D721Med (cell line): ENCODE data around the gene GIPC3.

ENCODE experiments used
- DNase-seq: peaks from one replicate; pipeline ENCODE4 v3.0.0; 2011; ENCODE audit warnings: low spot score; ENCODE audit not compliant: insufficient read length
- FAIRE-seq: peaks from 2 replicates; lab custom pipeline; 2011; peaks lifted over from hg19 to GRCh38; lab: Jason Lieb, UNC
- TF ChIP-seq, protein P1 (sequence below): IDR thresholded peaks from 2 replicates; pipeline ENCODE4 v1.5.1; 2012; ENCODE audit warnings: mild to moderate bottlenecking, control low read depth; ENCODE audit not compliant: insufficient read depth; ENCODE audit errors: missing control alignments

The GIPC3 gene

DNA sequence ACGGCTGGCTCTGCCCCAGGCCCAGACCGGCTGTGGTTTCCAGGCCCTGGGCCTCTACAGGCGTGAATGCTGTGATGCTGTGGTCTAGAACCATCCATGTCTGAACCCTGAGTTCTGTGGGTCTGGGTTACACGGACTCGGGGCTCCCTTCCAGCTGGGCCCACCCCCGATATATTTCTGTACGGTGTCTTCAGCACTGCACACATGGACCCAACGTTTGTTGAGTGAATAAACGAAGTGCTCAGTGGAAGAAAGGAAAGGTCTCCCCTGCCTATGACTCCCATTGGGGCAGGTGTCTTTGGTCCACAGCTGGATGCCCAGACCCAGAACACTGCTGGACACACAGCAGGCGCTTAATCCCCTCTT, 39.6 kb upstream of the GIPC3 start:
- TF ChIP-seq, protein P1, sequence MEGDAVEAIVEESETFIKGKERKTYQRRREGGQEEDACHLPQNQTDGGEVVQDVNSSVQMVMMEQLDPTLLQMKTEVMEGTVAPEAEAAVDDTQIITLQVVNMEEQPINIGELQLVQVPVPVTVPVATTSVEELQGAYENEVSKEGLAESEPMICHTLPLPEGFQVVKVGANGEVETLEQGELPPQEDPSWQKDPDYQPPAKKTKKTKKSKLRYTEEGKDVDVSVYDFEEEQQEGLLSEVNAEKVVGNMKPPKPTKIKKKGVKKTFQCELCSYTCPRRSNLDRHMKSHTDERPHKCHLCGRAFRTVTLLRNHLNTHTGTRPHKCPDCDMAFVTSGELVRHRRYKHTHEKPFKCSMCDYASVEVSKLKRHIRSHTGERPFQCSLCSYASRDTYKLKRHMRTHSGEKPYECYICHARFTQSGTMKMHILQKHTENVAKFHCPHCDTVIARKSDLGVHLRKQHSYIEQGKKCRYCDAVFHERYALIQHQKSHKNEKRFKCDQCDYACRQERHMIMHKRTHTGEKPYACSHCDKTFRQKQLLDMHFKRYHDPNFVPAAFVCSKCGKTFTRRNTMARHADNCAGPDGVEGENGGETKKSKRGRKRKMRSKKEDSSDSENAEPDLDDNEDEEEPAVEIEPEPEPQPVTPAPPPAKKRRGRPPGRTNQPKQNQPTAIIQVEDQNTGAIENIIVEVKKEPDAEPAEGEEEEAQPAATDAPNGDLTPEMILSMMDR, result no peak
- no peak for FAIRE-seq
- no peak for DNase-seq

DNA sequence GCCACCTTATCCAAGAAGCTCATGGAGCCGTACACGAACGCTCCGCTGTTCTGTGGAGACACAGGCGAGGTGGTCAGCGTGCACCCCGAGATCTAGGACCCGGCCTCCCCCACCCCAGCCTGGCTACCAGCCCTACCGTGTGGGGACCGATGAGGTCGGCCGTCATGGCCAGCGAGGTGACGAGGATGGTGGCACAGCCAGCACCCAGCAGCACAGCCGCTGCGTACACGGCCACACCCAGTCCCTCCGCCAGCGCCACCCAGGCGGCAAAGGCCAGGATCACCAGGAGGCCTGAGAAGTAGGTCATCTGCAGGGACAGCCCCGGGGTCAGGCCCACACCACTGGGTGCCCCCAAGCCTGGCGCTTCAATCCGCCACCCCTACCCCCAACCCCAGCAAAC, 39.2 kb upstream of the GIPC3 start:
- FAIRE-seq (no peak), DNase-seq (no peak)
- TF ChIP-seq, protein P1, result no peak

DNA sequence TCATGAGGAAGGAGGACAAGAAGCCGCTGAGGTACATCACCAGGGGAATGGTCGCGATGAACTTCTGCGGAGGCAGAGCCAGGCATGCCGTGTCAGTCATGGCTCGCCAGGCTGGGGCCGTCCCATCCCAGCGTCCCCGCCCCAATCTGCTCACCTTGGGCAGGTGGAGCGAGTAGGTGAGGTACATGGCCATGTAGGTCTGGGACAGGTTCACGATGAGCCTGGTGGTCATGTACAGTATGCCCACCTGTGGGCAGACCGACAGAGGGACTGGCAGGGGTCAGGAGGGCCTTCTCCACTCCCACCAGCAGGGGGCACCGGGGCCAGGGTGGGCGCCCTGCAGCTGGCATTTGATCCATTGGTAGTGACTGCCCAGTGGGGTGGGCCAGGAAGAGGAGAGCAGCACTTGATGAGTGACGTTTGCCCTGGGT, 38.0 kb upstream of the GIPC3 start:
- DNase-seq (no peak), FAIRE-seq (no peak)
- TF ChIP-seq, protein P1, result peak; percentile 14

DNA sequence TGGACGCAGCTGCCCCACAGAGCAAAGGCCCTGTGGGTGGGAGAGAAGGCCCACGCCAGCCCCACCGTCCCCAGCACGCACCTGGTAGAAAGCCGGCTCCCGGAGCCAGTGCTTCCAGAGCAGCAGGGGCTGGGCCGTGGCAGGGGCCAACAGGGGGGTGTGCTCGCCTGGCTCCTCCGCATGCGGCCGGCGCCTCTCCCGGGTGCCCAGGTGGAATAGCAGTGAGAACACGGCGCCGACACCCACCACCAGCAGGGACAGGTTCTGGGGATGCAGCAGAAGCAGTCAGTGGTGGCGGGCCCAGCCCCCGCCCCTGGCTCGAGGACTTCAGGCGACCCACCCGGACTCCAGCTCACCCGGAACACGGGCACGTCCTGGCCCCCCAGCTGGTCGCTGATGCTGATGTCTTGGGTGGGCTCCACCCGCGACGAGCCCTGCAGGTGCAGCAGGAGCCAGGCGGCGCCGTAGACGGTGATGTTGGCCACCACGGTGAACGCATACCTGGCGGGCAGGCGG, 37.5 kb upstream of the GIPC3 start:
- FAIRE-seq, result no peak
- TF ChIP-seq, protein P1, result no peak
- no peak for DNase-seq

DNA sequence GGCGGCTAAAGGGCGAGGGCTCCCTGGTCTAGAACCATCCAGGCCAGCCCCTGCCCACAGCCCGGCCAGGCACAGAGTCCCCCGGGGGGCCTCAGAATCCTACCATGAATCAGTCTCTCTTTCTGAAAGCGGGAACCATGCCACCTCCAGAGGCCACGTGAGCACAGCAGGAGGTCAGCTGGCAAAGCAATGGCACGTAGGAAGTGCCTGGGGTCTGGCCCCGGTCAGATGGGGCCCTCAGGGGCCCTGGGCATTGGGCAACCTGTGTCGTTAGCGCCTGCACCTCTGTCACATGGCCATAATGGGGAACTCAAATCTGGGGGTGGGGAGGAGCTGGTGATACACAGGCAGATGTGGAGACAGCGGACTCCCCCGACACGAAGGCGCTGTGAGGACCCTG, 36.7 kb upstream of the GIPC3 start:
- FAIRE-seq, result no peak
- DNase-seq, result no peak
- TF ChIP-seq, protein P1, result no peak

DNA sequence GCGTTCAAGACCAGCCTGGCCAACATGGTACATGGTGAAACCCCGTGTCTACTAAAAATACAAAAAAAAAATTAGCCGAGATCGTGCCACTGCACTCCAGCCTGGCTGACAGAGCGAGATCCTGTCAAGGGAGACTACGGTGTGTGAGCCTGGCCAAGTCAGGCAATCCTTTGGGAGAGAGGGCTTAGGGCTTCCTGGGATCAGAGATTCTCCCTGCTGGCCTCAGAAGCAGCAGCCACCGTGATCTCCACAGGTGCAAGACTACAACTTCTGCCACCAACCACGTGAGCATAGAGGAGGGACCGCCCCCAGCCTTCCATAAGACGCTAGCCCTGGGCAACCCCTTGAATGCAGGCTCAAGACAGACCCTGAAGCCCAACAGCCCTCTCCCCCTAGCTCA, 35.5 kb upstream of the GIPC3 start:
- no peak for DNase-seq
- TF ChIP-seq, protein P1, result no peak
- FAIRE-seq, result no peak

DNA sequence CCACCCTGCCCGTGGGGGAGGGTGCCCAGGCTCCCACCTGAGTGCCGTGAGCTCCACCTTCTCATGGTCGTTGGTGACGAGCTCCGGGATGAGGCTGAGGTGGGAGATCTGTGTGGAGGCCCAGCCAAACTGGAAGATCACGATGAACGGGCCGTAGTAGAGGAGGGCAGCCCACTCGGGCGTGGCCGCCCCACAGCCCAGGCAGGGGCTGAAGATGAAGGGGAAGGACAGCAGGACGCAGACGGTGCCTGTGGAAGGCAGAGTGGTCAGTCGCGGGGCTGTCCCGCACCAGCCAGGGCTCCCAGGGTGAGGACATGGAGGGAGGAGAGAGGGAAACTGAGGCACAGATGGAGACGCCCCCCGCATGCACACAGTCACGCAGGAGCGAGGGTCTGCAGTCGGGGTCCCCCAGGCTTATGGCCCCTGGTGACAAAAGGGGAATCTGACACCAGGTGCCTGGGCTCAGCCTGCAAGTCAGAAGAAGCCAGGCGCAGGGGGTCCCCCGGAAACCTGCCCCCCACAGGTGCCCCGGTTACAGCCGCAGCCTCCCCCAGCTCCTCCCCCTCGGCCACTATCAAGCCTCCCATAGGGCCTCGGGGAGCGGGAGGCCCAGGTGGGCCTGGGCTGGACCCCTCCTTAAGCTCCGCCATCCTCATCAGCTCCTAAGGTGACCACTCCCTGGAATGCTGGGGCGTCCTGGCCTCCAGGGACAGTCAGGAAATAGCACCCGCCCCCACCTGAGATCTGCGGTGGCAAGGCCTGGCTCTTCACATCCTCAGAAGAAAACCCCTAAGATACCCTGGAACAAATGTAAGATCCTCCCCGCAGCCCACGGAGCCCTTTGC, 34.1 kb upstream of the GIPC3 start:
- TF ChIP-seq, protein P1, result no peak

More for the DNA sequence above, 34.1 kb upstream of the GIPC3 start:
- FAIRE-seq (no peak), DNase-seq (no peak)
